ENCODE measurements around the gene TCERG1L.
"Not testable (repeated sequence)": the region's sequence is repeated elsewhere in the genome, so short reads cannot be mapped to it uniquely, and the experiment has no call there.

Gene TCERG1L

DNA sequence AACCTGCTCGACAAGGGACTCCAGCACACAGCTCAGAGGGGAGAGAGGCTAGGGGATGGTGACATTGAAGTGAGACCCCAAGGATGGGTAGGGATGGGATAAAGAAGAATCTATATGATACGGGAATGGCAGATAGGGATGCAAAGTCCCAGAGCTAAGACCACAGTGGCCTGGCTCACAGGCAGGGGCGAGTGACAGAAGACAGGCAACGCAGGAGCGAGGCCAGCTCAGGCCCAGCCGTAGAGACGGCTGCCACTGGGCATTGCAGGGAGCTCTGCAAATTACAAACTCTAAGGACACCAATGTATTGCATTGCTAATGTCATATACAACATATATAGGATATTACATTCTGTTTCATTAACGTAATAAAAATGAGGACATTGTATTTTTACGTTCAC is 131.4 kb downstream of the TCERG1L start:
- DNase-seq: no peak

DNA sequence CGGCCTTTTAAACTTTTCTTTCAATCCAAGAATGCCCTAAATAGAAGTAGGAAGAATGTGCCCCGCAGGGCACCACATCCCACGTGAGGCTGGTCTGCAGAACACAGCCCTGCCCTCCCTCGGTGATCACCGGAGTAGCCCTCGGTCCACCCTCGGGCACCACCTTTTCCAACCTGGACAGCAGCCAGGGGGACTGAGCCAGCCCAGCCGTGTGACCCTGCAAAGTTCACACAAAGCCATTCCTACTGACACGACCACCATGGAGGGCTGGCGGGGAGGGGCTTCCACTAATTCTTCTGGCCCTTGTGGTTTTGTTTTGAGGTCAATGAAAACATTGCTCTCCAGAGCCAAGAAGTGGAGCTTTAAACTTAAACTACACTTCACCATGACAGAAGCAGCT is 132.2 kb downstream of the TCERG1L start:
- DNase-seq: no peak

DNA sequence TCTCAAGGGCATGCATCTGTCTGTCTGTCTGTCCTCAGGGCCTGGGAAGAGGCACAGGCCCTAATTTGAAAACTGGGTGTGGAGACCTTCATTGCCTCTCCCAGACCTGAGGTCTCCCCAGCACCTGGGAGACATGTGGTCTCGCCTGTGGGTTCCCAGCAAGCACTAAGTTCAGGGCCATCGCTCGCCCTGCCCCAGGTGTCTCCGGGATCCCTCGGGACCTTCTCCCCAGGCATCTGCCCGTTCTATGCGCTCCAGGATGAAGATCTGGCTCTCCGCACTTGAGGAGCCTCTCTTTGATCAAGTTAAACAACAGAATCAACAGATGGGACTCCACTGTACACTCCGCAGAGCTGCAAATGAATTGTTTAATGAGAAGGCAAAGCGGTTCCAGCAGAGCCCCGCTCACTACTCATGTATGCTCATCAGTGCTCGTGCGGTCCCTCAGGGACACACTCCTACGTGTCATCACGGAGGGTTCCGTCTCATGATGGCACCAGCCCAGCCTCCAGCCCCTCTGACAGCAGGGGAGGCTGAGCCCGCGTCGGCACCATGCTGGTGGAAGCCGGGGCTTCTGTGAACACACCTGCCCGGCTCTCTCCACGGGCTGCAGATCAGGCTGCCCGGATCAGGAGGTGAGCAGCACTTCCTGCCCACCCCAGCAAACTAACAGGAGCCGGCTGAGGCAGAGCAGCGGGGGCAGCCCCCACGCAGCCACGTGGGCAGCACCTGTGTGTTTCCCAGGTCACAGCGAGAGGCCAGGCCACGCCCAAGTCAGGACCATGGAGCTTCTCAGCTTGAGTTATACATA is 132.8 kb downstream of the TCERG1L start:
- DNase-seq: no peak

DNA sequence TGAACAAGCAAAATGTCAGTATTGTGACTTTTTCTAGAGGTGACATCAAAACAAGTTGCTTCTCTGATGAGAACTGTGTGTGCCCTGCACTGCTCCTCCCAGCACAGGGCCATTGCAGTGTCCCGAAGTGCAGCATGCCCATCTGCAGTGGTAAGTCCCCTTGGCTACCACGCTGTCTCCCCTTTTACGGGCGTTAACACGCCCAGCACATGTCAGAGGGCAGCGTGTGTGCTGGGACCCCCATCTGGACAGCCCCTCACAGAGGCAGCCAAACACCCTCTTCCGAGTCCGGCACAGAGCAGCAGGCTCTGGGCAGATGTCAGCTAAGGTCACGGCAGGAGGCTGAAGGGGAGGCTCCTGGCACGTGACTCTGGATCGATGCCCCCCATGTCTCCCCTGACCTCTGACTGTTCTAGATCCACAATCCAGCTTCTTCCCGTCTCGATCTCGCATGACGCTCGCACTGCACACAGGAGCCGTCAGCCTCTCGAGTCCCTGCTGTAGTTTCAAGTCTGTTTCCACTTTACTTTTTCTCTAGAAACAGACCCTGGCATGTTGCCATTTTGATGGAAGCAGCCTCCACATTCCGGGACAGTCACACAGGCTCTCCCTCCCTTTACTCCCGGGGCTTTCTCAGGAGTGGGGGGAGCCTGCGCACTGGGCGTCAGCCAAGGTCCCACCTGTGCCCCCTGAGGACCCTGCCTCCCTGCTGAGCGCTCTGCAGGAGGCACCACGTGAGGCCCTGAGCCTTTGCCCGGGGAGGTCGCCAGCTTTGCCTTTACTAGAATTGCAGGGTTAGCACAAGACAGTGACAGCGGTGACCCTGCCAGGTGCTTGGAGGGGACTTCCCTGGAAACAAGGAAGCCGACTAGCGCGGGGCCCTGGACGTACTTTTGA is 133.8 kb downstream of the TCERG1L start:
- DNase-seq: no peak

DNA sequence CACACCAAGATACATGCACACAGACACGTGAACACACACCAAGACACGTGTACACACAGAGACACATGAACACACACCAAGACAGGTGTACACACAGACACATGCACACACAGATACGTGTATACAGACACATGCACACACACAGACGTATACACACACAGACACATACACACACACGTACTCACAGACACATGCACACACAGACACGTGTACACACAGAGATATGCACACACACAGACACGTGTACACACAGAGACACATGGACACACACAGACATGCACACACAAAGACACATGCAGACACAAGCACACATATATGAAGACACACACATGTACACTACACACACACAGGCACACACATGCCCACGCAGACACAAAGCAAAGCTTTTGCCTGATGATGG is 134.6 kb downstream of the TCERG1L start:
- DNase-seq: no peak

DNA sequence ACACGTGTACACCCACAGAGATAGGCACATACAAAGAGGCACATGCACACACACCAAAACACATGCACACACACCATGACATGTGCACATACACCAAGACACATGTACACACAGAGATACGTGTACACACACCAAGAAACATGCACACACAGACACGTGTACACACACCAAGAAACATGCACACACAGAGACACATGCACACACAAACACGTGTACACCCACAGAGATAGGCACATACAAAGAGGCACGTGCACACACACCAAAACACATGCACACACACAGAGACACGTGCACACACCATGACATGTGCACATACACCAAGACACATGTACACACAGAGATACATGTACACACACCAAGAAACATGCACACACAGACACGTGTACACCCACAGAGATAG is 135.2 kb downstream of the TCERG1L start:
- not testable (repeated sequence) for DNase-seq

DNA sequence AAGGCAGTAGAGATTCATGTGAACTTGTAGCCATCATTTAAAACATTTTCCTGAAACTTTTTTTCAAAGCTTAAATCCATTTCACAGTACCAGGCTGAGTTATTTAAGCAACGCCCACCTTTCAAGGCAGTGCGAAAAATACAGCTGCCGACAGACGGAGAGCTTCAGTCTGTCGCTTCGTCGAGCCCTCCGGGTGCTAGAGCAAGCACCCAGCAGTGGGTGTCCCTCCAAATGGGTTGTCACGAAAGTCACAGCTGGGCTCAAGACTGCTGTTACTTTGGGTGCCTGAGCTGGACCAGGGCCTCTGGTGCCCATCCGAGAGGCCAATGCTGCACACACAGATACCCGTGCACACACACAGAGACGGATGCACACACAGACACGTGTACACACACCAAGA is 135.6 kb downstream of the TCERG1L start:
- no peak for DNase-seq

DNA sequence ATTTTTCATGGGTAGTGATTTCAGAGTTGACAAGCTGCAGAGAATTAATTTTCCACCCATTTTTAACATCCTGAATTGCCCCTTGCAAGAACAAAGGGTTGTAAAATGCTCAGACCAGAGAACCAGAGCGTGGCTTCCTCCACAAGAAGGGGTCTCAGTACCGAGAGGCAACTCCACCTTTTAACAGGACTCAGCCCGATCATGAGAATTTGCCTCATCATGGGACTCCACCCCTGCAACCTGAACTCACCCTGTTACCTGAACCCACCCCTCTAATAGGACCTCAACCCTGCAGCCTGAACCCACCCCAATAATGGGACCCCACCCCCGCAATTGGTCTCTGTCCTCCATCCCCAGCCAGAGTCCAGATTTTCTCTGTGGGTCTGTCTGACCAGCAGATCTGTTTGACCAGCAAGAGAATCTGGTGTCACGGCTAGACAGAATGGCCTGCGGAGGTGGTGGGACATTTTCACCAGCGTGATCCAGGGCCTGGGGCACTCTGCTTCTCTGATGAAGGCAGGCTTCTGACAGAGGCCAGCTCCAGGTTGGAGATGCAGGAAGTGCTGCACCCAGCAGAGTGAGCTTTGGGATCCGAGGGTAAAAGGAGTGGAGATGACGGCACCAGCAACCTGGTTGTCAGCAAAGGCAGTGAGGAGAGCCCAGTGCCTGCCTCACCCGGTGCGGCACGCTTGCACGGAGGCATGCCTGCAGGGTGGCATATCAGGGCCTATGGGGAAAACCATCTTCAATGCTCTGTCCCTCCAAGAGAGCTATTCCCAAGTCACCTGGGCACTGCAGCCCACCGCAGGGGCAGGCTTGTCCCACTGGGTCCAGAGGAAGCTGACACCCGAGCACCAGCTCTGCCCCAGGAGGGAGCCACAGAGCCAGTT is 136.6 kb downstream of the TCERG1L start:
- DNase-seq: no peak

DNA sequence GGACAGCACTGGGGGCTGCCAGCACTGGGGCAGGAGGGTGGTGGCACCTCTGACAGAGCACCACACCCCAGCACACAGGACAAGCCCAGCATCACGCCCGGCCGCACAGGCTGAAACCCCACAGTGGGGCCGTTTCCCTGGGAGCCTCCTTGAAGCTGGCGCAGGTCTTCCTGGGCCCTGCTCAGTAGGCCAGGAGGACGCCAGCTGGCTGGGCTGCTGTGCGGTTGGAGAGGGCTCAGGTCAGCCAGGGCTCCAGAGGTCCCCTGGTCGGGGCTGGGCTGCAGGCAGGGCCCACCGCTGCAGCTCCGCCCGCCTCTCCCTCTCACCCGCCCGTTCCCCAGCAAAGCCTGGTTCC is 137.3 kb downstream of the TCERG1L start:
- no peak for DNase-seq

DNA sequence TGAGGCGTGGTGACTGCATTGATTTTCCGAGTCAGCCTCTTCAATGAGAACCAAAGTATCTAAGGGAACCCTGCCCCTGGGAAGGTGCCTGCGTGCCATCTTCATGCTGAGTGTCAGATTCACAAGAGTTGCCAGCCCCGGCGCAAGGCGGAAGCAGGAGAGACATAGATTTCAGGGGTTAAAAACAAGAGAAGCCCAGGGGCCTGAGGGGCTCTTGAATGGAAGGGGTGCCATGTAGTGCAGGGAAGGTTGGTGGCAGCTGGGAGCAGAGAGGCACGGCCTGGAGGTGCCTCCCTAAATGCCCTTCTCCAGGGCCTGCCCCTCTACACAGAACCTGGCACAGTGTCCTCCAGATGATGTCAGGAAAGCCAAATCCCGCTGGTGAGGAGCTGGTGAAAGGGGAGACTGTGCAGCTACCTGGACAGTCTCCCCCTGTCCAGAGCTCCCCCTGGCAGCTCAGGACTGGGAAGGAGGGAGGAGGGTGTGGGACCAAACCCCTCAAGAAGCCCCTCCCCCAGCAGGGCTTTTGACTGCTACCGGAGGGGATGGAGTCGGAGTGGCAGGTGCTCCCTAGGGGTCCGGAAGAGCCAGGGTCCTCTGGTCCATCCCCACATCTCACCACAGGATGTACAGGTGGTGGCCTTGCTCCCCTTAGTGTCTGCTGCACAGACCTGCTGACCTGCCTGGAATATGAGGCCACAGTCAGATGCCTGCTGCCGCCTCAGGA is 137.9 kb downstream of the TCERG1L start:
- no peak for DNase-seq

DNA sequence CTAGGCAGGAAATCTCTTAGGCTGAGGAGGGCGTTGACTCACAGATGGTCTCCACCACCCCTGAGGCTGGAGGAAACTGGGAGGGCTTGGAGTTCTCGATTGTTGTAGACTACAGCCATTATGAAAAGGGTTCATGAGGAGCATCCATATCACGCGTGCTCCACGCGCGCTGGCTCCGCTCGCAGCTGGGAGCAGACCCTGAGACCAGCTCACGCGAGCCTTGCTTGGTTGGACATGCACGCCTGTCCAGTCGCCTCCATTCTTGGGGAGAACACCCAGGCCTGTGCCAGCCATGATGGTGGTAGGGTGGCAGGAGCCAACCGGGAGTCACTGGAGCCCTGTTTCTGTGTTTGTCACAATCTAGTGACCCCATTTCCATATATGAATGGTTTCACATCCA is 139.1 kb downstream of the TCERG1L start:
- no peak for DNase-seq

DNA sequence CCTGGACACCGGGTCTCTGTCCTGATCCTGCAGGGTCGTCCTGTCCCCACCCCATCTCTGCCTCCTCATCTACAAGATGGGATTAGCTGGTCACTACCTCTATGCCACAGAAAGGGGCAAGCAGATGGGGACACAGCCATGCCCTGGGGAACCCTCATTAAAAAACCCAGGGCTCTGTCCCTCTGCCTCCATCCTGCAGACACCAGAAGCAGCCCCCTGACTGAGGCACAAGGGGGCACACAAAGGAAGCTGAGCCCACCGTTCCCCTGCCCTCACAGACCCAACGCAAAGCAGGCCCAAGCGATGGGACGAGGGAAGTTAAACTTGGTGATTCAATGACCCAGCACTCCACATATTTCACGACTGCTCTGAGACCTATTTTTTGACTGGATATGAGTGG is 142.4 kb downstream of the TCERG1L start:
- DNase-seq: no peak

DNA sequence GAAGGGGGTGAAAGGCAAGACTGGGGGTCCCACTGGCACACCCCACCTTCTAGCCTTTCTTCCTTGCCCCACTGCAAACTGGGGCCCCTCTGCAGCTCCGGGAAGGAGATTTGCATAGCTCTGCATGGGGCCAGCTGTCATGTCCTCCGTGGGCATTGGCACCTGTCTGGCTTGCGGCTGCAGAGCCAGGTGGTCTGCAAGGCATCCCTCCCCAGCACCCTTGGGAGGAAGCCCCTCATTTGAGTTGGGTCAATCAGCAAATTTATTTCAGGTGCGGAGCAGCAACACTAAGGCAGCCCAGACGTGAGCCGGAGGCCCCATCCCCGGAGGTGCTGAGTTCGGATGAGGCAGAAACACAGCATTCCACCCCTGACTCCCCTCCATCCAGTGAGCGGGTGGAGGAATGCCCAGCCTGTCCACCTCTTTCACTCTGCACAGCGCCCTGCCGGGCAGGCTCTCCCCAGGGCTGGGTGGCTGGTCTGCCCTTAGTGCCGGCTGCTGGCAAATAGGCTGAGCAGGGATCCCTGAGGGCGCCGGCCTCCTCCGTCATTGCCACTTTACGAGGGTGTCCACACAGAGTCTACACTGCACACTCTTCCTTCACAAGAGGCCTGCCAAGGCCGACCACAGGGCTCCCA is 143.2 kb downstream of the TCERG1L start:
- no peak for DNase-seq

DNA sequence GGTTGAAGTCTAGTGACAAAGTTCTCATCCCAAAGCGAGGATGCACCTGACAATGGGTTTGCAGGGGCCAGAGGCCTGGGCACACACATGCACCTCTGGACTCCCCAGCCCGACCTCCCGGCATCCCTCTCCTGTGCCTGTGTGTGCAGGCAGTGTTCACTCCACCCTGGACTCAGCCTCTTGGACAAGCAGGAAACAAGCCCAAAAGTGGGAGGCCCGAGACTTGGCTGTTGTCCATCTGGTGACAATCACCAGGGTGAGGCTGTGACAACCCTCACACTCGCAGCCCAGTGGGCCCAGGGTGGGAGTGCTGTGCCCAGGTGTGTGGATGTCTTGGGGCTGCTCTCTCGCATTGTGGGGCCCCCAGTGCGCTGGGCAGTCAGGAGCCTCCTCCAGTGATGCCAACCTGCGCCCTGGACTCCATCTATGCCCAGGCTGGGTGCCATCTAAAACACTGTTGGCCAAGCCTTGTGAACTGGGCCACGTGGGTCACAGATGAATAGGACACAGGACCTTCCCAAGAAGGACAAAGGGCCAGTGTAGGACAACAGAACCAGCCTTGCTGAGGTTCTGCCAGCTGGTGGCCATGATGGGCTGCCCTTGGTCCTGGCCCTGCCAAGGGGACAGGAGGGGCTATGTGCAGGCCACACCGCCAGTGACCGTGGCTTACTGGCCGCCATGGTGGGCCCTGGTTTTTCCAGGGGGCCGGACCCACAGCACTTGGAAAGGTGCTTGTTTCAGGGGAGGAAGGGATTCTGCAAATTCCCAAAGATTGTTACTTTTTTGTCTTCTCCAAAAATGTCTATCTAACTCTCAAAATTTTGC is 144.3 kb downstream of the TCERG1L start:
- no peak for DNase-seq

DNA sequence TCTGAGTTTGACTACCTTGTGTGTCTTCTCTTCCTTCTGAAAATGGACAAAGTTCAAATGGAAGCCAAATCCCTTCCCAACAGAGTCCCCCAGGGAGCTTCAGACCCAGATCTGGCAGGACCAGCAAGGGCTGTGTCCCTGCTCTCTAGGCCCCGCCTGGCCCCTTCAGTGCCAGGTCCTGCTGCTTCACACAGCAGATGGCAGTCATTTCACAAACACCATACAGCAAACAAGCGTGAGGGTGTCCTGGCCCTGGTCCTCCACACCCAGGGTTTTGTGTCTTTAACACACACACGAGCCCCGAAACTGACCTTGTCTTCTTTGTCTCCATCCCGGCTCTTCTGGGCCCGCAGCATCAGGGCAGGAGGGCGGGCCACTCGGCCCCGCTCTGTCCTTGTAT is 145.0 kb downstream of the TCERG1L start:
- DNase-seq: no peak

DNA sequence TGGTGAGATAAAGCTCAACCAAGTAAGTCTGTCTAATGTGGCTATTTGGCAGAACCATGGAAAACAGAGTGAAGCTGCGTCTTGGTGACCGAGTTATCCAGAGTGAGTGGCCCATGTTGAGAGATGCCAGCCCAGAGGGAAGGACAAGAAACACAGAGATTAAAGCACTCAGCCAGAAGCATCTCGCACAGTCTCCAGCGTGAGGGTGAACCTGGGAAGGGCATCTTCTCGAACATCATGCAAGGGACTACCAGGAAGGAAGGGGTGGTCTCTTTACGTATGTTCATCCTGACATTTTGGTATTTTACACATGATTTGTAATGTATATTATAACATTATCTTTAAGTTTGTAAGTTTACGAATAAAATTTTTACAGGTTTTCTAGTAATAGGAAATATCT is 146.4 kb downstream of the TCERG1L start:
- DNase-seq: no peak

DNA sequence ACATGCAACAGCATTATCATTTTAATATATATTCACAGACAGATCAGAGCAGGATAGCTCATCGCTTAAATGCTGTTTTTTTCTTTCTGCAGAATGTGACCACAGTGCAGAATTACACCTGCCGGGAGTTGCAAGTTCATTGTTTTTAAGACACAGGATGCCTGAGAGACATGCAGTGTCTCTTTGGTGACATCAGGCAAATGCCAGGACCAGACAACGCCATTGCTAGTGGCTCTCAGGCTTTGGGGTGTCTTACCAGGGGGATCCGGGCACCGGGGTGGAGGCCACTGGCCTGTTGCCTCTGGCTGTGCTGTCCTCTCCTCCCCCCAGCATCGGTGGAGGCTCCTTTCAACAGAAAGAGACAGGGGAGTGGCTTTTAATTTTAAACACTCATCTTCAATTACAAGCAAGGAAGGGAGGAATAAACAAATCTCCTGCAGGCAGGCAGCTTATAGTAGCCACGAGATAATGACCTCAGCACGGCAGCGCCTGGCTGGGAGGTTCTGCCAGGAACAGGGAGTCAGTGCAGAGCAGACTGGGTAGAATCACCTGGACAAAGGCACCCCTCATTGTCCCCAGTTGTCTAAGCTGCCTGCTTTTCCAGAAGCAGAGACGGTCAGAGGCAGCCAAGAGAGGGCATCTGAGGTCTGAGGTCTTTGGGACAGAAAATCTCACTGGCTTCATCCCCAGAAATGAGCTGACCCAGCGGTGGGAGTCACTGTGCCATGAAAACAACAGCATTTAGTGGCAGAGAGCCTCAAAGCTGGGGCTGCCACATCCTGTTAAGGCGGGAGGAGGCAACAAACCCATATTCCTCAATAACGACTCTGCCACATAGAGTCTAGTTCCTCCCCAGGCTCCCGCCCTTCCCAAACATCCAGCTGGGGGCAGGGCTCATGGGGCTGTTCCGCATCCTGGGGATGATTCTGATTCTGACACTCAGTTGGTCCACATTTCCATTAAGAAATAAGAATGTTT is 148.4 kb downstream of the TCERG1L start:
- no peak for DNase-seq

DNA sequence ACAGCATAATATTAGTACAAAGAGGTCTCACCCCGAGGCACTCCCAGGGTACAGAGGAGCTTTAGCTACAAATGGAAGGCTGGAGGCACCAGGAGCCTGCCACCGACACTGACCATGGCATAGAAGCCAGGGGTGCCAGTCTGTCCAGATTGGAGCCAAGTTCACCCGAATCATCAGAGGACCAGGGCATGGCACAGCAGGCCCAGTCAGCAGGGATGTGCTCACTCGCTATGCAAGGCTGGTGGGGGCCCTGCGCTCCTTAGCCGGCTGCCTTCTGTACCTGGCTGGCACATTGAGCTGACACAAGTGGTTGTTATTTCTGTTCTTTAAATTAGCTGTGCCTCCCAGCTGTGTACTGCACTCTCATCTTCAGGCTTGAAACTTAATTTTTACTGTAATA is 149.3 kb downstream of the TCERG1L start:
- no peak for DNase-seq

DNA sequence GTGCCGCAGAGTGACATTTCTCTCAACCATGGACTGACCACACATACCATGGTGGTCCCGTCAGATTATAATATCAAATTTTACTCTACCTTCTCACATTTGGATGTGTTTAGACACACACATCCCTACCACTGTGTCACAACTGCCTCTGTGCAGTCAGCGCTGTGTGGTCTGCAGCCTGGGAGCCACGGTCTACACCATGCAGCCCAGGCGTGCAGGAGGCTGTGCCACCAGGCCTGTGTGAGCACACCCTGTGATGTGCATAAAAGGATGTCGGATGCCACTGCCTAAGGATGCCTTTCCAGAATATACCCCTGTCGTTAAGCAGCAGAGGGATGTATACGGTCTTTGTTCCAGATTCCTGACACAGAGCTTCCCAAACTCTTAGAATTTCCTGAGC is 150.4 kb downstream of the TCERG1L start:
- DNase-seq: no peak

Measured in inflammatory macrophage treated with lipopolysaccharide for 1 hour (primary cell).